ENCODE measurements around the gene CSDE1. TPM values are rescaled to one million over a fixed set of nuclear protein-coding genes. Genes with fewer than 3 reads are reported as not detected.
"Not testable (repeated sequence)": the region's sequence is repeated elsewhere in the genome, so short reads cannot be mapped to it uniquely, and the experiment has no call there.

Gene CSDE1
- polyA plus RNA-seq (2013) = 408 TPM

DNA sequence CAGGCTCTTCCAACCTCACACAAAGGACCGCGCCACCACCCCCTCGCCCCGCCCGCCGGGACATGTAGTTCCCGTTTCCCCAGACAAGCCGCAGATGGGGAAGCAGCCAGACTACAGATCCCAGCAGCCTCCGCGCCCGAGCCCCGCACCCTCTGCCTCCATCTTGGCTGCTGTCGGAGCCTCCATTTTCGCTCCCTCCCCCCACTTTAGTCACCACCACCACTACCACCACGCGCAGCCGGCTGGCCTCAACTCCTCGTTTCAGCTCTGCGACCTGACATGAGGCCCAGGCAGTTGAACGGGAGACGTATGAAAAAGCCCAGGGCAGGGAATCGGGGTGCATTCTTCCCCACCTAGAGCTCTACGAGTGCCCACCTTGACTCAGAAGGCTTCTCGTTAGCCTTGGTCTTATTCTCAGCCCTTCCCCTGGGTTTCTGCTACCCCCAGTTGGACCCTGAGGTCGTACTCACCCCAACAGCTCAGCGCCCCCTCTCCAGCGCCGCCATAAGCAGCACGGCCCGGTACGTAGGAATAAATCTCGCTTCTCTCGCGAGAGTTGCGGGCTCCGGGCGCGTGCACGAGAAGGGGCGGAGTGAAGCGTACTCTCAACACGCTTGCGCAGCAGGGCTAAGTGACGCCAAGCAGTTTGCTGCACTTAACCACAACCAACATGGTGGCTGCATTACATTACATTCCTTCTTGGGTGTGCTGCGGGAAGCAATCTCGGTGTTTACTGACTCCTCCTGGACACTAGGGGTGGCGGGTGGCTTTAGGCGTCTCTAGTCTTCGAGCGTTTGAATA lies at the start of gene CSDE1:
TSS of gene CSDE1 (minus strand) at position 530 of the 801 bp plus-strand sequence. CDS start 18,094 bp downstream, outside the sequence.
- Histone ChIP-seq H3K27me3 (replicated peaks in 2 of 5; ENCODE audit: control insufficient read depth in 4 of 5, insufficient read depth in 5 of 5, low read length in 4 of 5) (no peaks in the 10 kb centered on the region), H3K36me3 (ENCODE audit: control insufficient read depth in 4 of 4, insufficient read depth in 4 of 4, low read length in 3 of 4) (peaks cover 0 to 5% (median 2%) of the 10 kb centered on the region in 4 experiments), H3K27ac (ENCODE audit: insufficient read depth in 1 of 2, low read depth in 1 of 2, low read length in 2 of 2, poor library complexity in 1 of 2, severe bottlenecking in 2 of 2) (peak within 1 kb of the TSS; percentile 100), H3K4me3 (ENCODE audit: control insufficient read depth in 1 of 7, extremely low read depth in 1 of 7, insufficient read depth in 4 of 7, low read depth in 2 of 7, low read length in 6 of 7) (peak within 1 kb of the TSS; percentile 85 to 100 (median 99)), H3K9me3 (ENCODE audit: control extremely low read depth in 1 of 5, control insufficient read depth in 4 of 5, insufficient read depth in 2 of 5, low read depth in 1 of 5, low read length in 4 of 5) (no peaks in the 10 kb centered on the region), H3K4me1 (ENCODE audit: control extremely low read depth in 1 of 4, control insufficient read depth in 4 of 4, insufficient read depth in 4 of 4, low read length in 3 of 4) (peaks cover 25 to 38% (median 30%) of the 10 kb centered on the region in 4 experiments)
- ChIA-PET CTCF (interaction anchor here (0.7 to 0.9 kb wide), 3 partner anchors 10 to 29 kb away, joined by 3 read pairs; no protein-coding TSS in a partner anchor), POLR2A (interaction anchor here (1.0 kb wide), 1 partner anchor 23 kb away, joined by 3 read pairs; the partner anchor contains the start of gene SIKE1)
- peak; percentile 99 for DNase-seq
- 0% methylated on average over 48 of the region's 50 CpGs for WGBS (ENCODE audit: insufficient coverage)

DNA sequence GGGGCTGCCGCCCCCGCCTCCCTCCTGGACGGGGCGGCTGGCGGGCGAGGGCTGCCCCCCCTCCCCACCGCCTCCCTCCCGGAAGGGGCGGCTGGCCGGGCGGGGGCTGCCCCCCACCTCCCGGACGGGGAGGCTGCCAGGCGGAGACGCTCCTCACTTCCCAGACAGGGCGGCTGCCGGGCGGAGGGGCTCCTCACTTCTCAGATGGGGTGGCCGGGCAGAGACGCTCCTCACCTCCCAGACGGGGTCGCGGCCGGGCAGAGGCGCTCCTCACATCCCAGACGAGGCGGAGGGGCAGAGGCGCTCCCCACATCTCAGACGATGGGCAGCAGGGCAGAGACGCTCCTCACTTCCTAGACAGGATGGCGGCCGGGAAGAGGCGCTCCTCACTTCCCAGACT lies 46.7 kb upstream of the CSDE1 start:
- CTCF ChIA-PET; POLR2A ChIA-PET; H3K9me3 ChIP-seq (ENCODE audit: control extremely low read depth in 1 of 5, control insufficient read depth in 4 of 5, insufficient read depth in 2 of 5, low read depth in 1 of 5, low read length in 4 of 5); H3K36me3 ChIP-seq (ENCODE audit: control insufficient read depth in 4 of 4, insufficient read depth in 4 of 4, low read length in 3 of 4); DNase-seq; H3K4me3 ChIP-seq (ENCODE audit: control insufficient read depth in 1 of 7, extremely low read depth in 1 of 7, insufficient read depth in 4 of 7, low read depth in 2 of 7, low read length in 6 of 7); H3K27me3 ChIP-seq (replicated peaks in 2 of 5; ENCODE audit: control insufficient read depth in 4 of 5, insufficient read depth in 5 of 5, low read length in 4 of 5); H3K27ac ChIP-seq (ENCODE audit: insufficient read depth in 1 of 2, low read depth in 1 of 2, low read length in 2 of 2, poor library complexity in 1 of 2, severe bottlenecking in 2 of 2); H3K4me1 ChIP-seq (ENCODE audit: control extremely low read depth in 1 of 4, control insufficient read depth in 4 of 4, insufficient read depth in 4 of 4, low read length in 3 of 4): not testable (repeated sequence)
- 100% methylated on average over 5 of the region's 33 CpGs for WGBS (ENCODE audit: insufficient coverage)

DNA sequence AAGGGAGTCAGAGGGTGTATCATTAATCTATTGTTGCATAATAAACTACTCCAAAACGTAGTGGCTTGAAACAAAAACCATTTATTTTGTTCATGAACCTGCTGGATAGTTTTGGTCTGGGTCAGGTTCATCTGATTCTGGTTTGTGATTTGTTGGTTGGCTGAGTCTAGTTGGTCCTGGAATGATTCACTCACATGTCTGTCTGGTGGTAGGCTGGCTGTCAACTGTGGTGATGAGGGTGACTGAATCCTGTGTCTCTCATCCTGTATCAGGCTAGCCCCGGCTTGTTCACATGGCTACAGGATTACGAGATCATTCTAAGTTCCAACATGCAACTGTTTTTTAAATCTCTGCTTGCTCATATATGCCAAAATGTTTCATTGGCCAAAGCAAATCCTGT lies 45.2 kb upstream of the CSDE1 start:
- H3K4me3 ChIP-seq (ENCODE audit: control insufficient read depth in 1 of 7, extremely low read depth in 1 of 7, insufficient read depth in 4 of 7, low read depth in 2 of 7, low read length in 6 of 7) = no peak overlapping the region
- no peaks in the 10 kb centered on the region for H3K4me1 ChIP-seq (ENCODE audit: control extremely low read depth in 1 of 4, control insufficient read depth in 4 of 4, insufficient read depth in 4 of 4, low read length in 3 of 4)
- H3K36me3 ChIP-seq (ENCODE audit: control insufficient read depth in 4 of 4, insufficient read depth in 4 of 4, low read length in 3 of 4) = no peaks in the 10 kb centered on the region
- H3K27me3 ChIP-seq (replicated peaks in 2 of 5; ENCODE audit: control insufficient read depth in 4 of 5, insufficient read depth in 5 of 5, low read length in 4 of 5) = no peaks in the 10 kb centered on the region
- ChIA-PET POLR2A (no interaction called here), CTCF (no interaction called here)
- H3K27ac ChIP-seq (ENCODE audit: insufficient read depth in 1 of 2, low read depth in 1 of 2, low read length in 2 of 2, poor library complexity in 1 of 2, severe bottlenecking in 2 of 2) = no peak overlapping the region
- H3K9me3 ChIP-seq (ENCODE audit: control extremely low read depth in 1 of 5, control insufficient read depth in 4 of 5, insufficient read depth in 2 of 5, low read depth in 1 of 5, low read length in 4 of 5) = no peaks in the 10 kb centered on the region
- 89% methylated on average over 3 of the region's 3 CpGs for WGBS (ENCODE audit: insufficient coverage)
- no peak for DNase-seq

DNA sequence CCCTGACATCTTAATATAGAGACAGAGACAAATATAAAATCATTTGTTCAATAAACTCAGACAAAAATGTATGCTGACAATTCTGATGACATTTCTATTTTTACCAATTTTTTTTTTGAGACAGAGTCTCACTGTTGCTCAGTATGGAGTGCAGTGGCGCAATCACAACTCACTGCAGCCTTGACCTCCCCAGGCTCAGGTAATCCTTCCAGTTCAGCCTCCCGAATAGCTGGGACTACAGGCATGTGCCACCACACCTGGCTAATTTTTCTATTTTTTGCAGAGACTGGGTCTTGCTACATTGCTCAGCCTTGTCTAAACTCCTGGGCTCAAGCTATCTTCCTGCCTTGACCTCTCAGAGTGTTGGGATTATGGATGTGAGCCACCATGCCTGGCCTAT lies 36.3 kb upstream of the CSDE1 start:
- Histone ChIP-seq H3K9me3 (ENCODE audit: control extremely low read depth in 1 of 5, control insufficient read depth in 4 of 5, insufficient read depth in 2 of 5, low read depth in 1 of 5, low read length in 4 of 5) (no peaks in the 10 kb centered on the region), H3K4me1 (ENCODE audit: control extremely low read depth in 1 of 4, control insufficient read depth in 4 of 4, insufficient read depth in 4 of 4, low read length in 3 of 4) (no peaks in the 10 kb centered on the region), H3K4me3 (ENCODE audit: control insufficient read depth in 1 of 7, extremely low read depth in 1 of 7, insufficient read depth in 4 of 7, low read depth in 2 of 7, low read length in 6 of 7) (no peak overlapping the region), H3K36me3 (ENCODE audit: control insufficient read depth in 4 of 4, insufficient read depth in 4 of 4, low read length in 3 of 4) (no peaks in the 10 kb centered on the region), H3K27me3 (replicated peaks in 2 of 5; ENCODE audit: control insufficient read depth in 4 of 5, insufficient read depth in 5 of 5, low read length in 4 of 5) (peaks cover 0 to 2% (median 0%) of the 10 kb centered on the region in 5 experiments), H3K27ac (ENCODE audit: insufficient read depth in 1 of 2, low read depth in 1 of 2, low read length in 2 of 2, poor library complexity in 1 of 2, severe bottlenecking in 2 of 2) (no peak overlapping the region)
- DNase-seq = no peak
- ChIA-PET CTCF (no interaction called here), POLR2A (no interaction called here)
- WGBS (ENCODE audit: insufficient coverage) = 100% methylated on average over 2 of the region's 2 CpGs

DNA sequence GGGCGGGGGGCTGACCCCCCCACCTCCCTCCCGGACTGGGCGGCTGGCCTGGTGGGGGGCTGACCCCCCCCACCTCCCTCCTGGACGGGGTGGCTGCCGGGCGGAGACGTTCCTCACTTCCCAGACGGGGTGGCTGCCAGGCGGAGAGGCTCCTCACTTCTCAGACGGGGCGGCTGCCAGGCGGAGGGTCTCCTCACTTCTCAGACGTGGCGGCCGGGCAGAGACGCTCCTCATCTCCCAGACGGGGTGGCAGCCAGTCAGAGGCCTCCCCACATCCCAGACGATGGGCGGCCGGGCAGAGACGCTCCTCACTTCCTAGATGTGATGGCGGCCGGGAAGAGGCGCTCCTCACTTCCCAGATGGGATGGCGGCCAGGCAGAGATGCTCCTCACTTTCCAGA lies 32.8 kb upstream of the CSDE1 start:
- H3K4me3 ChIP-seq (ENCODE audit: control insufficient read depth in 1 of 7, extremely low read depth in 1 of 7, insufficient read depth in 4 of 7, low read depth in 2 of 7, low read length in 6 of 7); CTCF ChIA-PET; H3K36me3 ChIP-seq (ENCODE audit: control insufficient read depth in 4 of 4, insufficient read depth in 4 of 4, low read length in 3 of 4); POLR2A ChIA-PET; H3K9me3 ChIP-seq (ENCODE audit: control extremely low read depth in 1 of 5, control insufficient read depth in 4 of 5, insufficient read depth in 2 of 5, low read depth in 1 of 5, low read length in 4 of 5); H3K27ac ChIP-seq (ENCODE audit: insufficient read depth in 1 of 2, low read depth in 1 of 2, low read length in 2 of 2, poor library complexity in 1 of 2, severe bottlenecking in 2 of 2); H3K4me1 ChIP-seq (ENCODE audit: control extremely low read depth in 1 of 4, control insufficient read depth in 4 of 4, insufficient read depth in 4 of 4, low read length in 3 of 4); H3K27me3 ChIP-seq (replicated peaks in 2 of 5; ENCODE audit: control insufficient read depth in 4 of 5, insufficient read depth in 5 of 5, low read length in 4 of 5); DNase-seq: not testable (repeated sequence)
- 100% methylated on average over 4 of the region's 25 CpGs for WGBS (ENCODE audit: insufficient coverage)

DNA sequence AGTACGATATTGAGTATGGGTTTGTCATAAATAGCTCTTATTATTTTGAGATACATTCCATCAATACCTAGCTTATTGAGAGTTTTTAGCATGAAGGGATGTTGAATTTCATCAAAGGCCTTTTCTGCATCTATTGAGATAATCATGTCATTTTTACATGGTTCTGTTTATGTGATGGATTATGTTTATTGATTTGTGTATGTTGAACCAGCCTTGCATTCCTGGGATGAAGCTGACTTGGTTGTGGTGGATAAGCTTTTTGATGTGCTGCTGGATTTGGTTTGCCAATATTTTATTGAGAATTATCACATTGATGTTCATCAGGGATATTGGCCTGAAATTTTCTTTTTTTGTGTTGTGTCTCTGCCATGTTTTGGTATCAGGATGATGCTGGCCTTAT lies 28.7 kb upstream of the CSDE1 start:
- no CpG with 5 or more reads among the region's 1 CpG for WGBS (ENCODE audit: insufficient coverage)
- DNase-seq, POLR2A ChIA-PET: not testable (repeated sequence)

DNA sequence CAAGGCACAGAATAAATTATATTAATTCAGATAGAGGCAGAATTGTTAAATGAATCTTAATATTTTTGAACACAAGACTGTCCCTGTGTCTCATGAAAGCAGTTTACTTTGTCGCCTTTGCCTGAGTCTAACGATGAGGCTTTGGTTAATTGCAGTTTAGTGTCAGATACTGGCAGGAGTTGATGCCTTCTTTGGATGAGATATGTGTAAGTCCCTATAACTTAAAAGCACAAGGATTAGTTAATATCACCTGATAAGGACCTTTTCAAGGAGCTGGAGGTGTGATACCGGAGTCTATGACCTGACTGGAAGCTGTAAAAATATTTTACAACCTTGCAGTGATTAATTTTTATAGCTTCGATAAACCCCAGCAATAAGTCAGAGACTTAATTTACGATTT lies 24.7 kb upstream of the CSDE1 start:
- no peak for DNase-seq
- Histone ChIP-seq H3K9me3 (ENCODE audit: control extremely low read depth in 1 of 5, control insufficient read depth in 4 of 5, insufficient read depth in 2 of 5, low read depth in 1 of 5, low read length in 4 of 5) (peaks cover 0 to 3% (median 0%) of the 10 kb centered on the region in 5 experiments), H3K4me1 (ENCODE audit: control extremely low read depth in 1 of 4, control insufficient read depth in 4 of 4, insufficient read depth in 4 of 4, low read length in 3 of 4) (peaks cover 6 to 16% (median 10%) of the 10 kb centered on the region in 4 experiments), H3K27ac (ENCODE audit: insufficient read depth in 1 of 2, low read depth in 1 of 2, low read length in 2 of 2, poor library complexity in 1 of 2, severe bottlenecking in 2 of 2) (no peak overlapping the region), H3K36me3 (ENCODE audit: control insufficient read depth in 4 of 4, insufficient read depth in 4 of 4, low read length in 3 of 4) (peaks cover 4 to 12% (median 9%) of the 10 kb centered on the region in 4 experiments), H3K27me3 (replicated peaks in 2 of 5; ENCODE audit: control insufficient read depth in 4 of 5, insufficient read depth in 5 of 5, low read length in 4 of 5) (peaks cover 0 to 4% (median 0%) of the 10 kb centered on the region in 5 experiments), H3K4me3 (ENCODE audit: control insufficient read depth in 1 of 7, extremely low read depth in 1 of 7, insufficient read depth in 4 of 7, low read depth in 2 of 7, low read length in 6 of 7) (no peak overlapping the region)
- WGBS (ENCODE audit: insufficient coverage) = 94% methylated on average over 2 of the region's 5 CpGs
- ChIA-PET POLR2A (no interaction called here), CTCF (no interaction called here)

More for the DNA sequence above, 28.7 kb upstream of the CSDE1 start:
- not testable (repeated sequence) for H3K36me3 ChIP-seq (ENCODE audit: control insufficient read depth in 4 of 4, insufficient read depth in 4 of 4, low read length in 3 of 4); H3K27me3 ChIP-seq (replicated peaks in 2 of 5; ENCODE audit: control insufficient read depth in 4 of 5, insufficient read depth in 5 of 5, low read length in 4 of 5); H3K4me3 ChIP-seq (ENCODE audit: control insufficient read depth in 1 of 7, extremely low read depth in 1 of 7, insufficient read depth in 4 of 7, low read depth in 2 of 7, low read length in 6 of 7); H3K9me3 ChIP-seq (ENCODE audit: control extremely low read depth in 1 of 5, control insufficient read depth in 4 of 5, insufficient read depth in 2 of 5, low read depth in 1 of 5, low read length in 4 of 5); H3K27ac ChIP-seq (ENCODE audit: insufficient read depth in 1 of 2, low read depth in 1 of 2, low read length in 2 of 2, poor library complexity in 1 of 2, severe bottlenecking in 2 of 2); H3K4me1 ChIP-seq (ENCODE audit: control extremely low read depth in 1 of 4, control insufficient read depth in 4 of 4, insufficient read depth in 4 of 4, low read length in 3 of 4)
- CTCF ChIA-PET = interaction anchor here (0.7 kb wide), 1 partner anchor 29 kb away, joined by 3 read pairs; no protein-coding TSS in a partner anchor
